Measurements from ENCODE around the gene KIAA0232.
A peak's percentile ranks its signal among the peaks of the same experiment; 100 is the strongest.

KIAA0232 gene

GRCh38 chr4:6877067-6877466, 94.5 kb downstream of the KIAA0232 start:
- H3K36me3 ChIP-seq (ENCODE audit: control insufficient read depth, insufficient read depth, low read length), result peaks cover 38% of the 10 kb centered on the region
- H3K9me3 ChIP-seq (ENCODE audit: control insufficient read depth, low read length), result no peaks in the 10 kb centered on the region
- WGBS, 2 experiments, result 97% methylated on average over 14 of the region's 14 CpGs
- no peak overlapping the region for H3K27ac ChIP-seq (ENCODE audit: insufficient read depth, low read depth, low read length, poor library complexity, severe bottlenecking)
- no peak overlapping the region for H3K4me3 ChIP-seq (ENCODE audit: insufficient read depth, low read depth, low read length)
- no peaks in the 10 kb centered on the region for H3K27me3 ChIP-seq (ENCODE audit: control insufficient read depth, insufficient read depth, low read length, poor library complexity, severe bottlenecking)
- no peaks in the 10 kb centered on the region for H3K4me1 ChIP-seq (ENCODE audit: control insufficient read depth, insufficient read depth, low read length)

DNA sequence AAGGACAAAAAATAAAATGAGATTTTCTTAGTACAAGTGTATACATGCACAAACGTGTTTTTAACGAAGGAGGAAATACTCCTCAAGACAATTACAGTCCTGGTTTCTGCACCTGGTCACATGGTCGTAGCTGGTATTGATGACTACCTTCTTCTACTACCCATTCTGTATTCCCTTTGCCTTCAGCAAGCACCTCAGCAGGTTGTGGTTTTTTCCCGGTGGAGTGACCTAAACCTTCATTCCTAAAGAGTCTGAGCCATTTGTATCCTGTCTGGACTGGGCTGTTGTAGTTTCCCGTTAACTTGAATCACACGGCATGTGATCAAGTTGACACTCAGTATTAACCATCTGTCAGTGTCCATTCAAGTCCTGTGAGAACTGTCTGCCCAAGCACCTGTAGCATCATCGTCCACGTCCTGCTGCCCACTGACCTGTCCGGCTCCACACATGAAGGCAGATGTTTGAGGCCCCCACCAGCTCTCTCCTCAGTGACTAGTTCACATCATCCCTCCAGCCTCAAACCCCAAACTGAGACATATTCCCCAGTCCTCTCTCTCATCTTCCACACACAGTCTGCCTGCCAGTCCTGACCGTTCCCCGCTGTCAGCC, 96.0 kb downstream of the KIAA0232 start:
- 77% methylated on average over 11 of the region's 11 CpGs for WGBS, 2 experiments
- Histone ChIP-seq H3K27me3 (ENCODE audit: control insufficient read depth, insufficient read depth, low read length, poor library complexity, severe bottlenecking) (no peaks in the 10 kb centered on the region), H3K9me3 (ENCODE audit: control insufficient read depth, low read length) (no peaks in the 10 kb centered on the region), H3K36me3 (ENCODE audit: control insufficient read depth, insufficient read depth, low read length) (peaks cover 46% of the 10 kb centered on the region), H3K27ac (ENCODE audit: insufficient read depth, low read depth, low read length, poor library complexity, severe bottlenecking) (no peak overlapping the region), H3K4me3 (ENCODE audit: insufficient read depth, low read depth, low read length) (no peak overlapping the region), H3K4me1 (ENCODE audit: control insufficient read depth, insufficient read depth, low read length) (no peaks in the 10 kb centered on the region)

GRCh38 chr4:6880691-6881090, 98.2 kb downstream of the KIAA0232 start:
- Histone ChIP-seq H3K27me3 (ENCODE audit: control insufficient read depth, insufficient read depth, low read length, poor library complexity, severe bottlenecking) (no peaks in the 10 kb centered on the region), H3K36me3 (ENCODE audit: control insufficient read depth, insufficient read depth, low read length) (peaks cover 37% of the 10 kb centered on the region), H3K27ac (ENCODE audit: insufficient read depth, low read depth, low read length, poor library complexity, severe bottlenecking) (no peak overlapping the region), H3K9me3 (ENCODE audit: control insufficient read depth, low read length) (no peaks in the 10 kb centered on the region), H3K4me1 (ENCODE audit: control insufficient read depth, insufficient read depth, low read length) (no peaks in the 10 kb centered on the region), H3K4me3 (ENCODE audit: insufficient read depth, low read depth, low read length) (no peak overlapping the region)
- WGBS, 2 experiments, result 97% methylated on average over 6 to 7 of the region's 7 CpGs

GRCh38 chr4:6881908-6882307, 99.4 kb downstream of the KIAA0232 start:
- Histone ChIP-seq H3K4me3 (ENCODE audit: insufficient read depth, low read depth, low read length) (no peak overlapping the region), H3K27me3 (ENCODE audit: control insufficient read depth, insufficient read depth, low read length, poor library complexity, severe bottlenecking) (no peaks in the 10 kb centered on the region), H3K4me1 (ENCODE audit: control insufficient read depth, insufficient read depth, low read length) (no peaks in the 10 kb centered on the region), H3K36me3 (ENCODE audit: control insufficient read depth, insufficient read depth, low read length) (peaks cover 28% of the 10 kb centered on the region), H3K9me3 (ENCODE audit: control insufficient read depth, low read length) (no peaks in the 10 kb centered on the region), H3K27ac (ENCODE audit: insufficient read depth, low read depth, low read length, poor library complexity, severe bottlenecking) (no peak overlapping the region)
- WGBS, 2 experiments, result 93 to 95% methylated on average over 16 of the region's 16 CpGs

- Histone ChIP-seq H3K4me1 (ENCODE audit: control insufficient read depth, insufficient read depth, low read length) (peaks cover 7% of the 10 kb centered on the region), H3K9me3 (ENCODE audit: control insufficient read depth, low read length) (no peaks in the 10 kb centered on the region), H3K27ac (ENCODE audit: insufficient read depth, low read depth, low read length, poor library complexity, severe bottlenecking) (no peak overlapping the region), H3K36me3 (ENCODE audit: control insufficient read depth, insufficient read depth, low read length) (peaks cover 17% of the 10 kb centered on the region), H3K27me3 (ENCODE audit: control insufficient read depth, insufficient read depth, low read length, poor library complexity, severe bottlenecking) (no peaks in the 10 kb centered on the region), H3K4me3 (ENCODE audit: insufficient read depth, low read depth, low read length) (no peak overlapping the region)
- 72 to 74% methylated on average over 3 of the region's 3 CpGs for WGBS, 2 experiments
These were observed 101.9 kb downstream of the KIAA0232 start for GRCh38 chr4:6884341-6884870.

GRCh38 chr4:6885953-6886557, 103.5 kb downstream of the KIAA0232 start:
- no peaks in the 10 kb centered on the region for H3K27me3 ChIP-seq (ENCODE audit: control insufficient read depth, insufficient read depth, low read length, poor library complexity, severe bottlenecking)
- WGBS, 2 experiments, result 80 to 85% methylated on average over 15 of the region's 15 CpGs
- H3K4me1 ChIP-seq (ENCODE audit: control insufficient read depth, insufficient read depth, low read length), result peaks cover 7% of the 10 kb centered on the region
- H3K36me3 ChIP-seq (ENCODE audit: control insufficient read depth, insufficient read depth, low read length), result peaks cover 8% of the 10 kb centered on the region
- no peak overlapping the region for H3K4me3 ChIP-seq (ENCODE audit: insufficient read depth, low read depth, low read length)
- H3K9me3 ChIP-seq (ENCODE audit: control insufficient read depth, low read length), result no peaks in the 10 kb centered on the region
- no peak overlapping the region for H3K27ac ChIP-seq (ENCODE audit: insufficient read depth, low read depth, low read length, poor library complexity, severe bottlenecking)

DNA sequence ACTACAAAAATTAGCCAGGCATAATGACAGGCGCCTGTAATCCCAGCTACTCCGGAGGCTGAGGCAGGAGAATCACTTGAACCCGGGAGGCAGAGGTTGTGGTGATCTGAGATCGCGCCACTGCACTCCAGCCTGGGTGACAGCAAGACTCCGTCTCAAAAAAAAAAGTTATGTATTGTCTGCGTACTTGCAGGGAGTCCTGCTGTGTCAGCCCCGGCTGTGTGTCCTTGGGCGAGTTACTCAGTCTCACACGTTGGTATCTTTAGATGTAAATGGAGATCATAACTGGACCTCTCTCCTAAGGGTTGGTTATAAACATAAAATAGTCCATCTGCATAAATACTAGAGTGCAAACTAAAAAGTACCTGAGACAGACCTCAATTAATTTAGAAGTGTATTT, 104.4 kb downstream of the KIAA0232 start:
- H3K27me3 ChIP-seq (ENCODE audit: control insufficient read depth, insufficient read depth, low read length, poor library complexity, severe bottlenecking), result no peaks in the 10 kb centered on the region
- no peaks in the 10 kb centered on the region for H3K9me3 ChIP-seq (ENCODE audit: control insufficient read depth, low read length)
- no peak overlapping the region for H3K27ac ChIP-seq (ENCODE audit: insufficient read depth, low read depth, low read length, poor library complexity, severe bottlenecking)
- no peak overlapping the region for H3K4me3 ChIP-seq (ENCODE audit: insufficient read depth, low read depth, low read length)
- 86 to 90% methylated on average over 10 of the region's 10 CpGs for WGBS, 2 experiments
- peaks cover 8% of the 10 kb centered on the region for H3K36me3 ChIP-seq (ENCODE audit: control insufficient read depth, insufficient read depth, low read length)
- H3K4me1 ChIP-seq (ENCODE audit: control insufficient read depth, insufficient read depth, low read length), result peaks cover 8% of the 10 kb centered on the region

DNA sequence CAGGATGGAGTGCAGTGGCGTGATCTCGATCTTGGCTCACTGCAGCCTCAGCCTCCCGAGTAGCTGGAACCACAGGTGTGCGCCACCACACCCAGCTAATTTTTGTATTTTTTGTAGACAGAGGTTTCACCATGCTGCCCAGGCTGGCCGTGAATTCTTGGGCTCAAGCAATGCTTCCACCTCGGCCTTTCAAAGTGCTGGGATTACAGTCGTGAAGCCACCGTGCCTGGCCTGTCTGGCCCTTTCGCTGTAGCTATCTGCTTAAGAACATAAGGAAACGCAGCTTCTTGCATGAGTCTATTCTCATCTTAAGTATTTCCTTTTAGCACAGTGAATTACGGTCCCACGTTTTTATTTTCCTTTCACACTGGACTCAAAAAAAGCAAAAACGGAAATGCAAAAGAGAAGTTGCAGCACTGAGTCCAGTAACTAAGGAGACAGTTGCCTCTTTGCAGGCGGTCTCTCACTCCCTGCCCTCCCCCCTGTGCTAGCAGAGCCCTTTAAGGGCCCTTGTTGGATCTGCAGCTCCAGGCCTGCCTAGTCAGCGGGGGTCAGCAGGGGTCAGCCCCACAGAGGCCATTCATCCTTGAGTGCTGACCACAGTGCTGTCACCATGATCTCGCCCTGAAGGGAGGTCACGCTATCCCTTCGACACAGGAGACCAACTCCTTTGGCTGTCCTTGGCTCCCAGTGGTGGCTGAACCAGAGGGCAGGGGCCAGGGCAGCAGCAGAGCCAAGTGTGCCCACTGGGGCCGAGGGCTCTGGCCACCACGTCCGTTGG, 105.3 kb downstream of the KIAA0232 start:
- Histone ChIP-seq H3K27ac (ENCODE audit: insufficient read depth, low read depth, low read length, poor library complexity, severe bottlenecking) (peak overlapping the region; percentile 16), H3K9me3 (ENCODE audit: control insufficient read depth, low read length) (no peaks in the 10 kb centered on the region)
- 87 to 88% methylated on average over 21 of the region's 21 CpGs for WGBS, 2 experiments

GRCh38 chr4:6888506-6889071, 106.1 kb downstream of the KIAA0232 start:
- no peaks in the 10 kb centered on the region for H3K27me3 ChIP-seq (ENCODE audit: control insufficient read depth, insufficient read depth, low read length, poor library complexity, severe bottlenecking)
- peaks cover 13% of the 10 kb centered on the region for H3K4me1 ChIP-seq (ENCODE audit: control insufficient read depth, insufficient read depth, low read length)
- H3K36me3 ChIP-seq (ENCODE audit: control insufficient read depth, insufficient read depth, low read length), result no peaks in the 10 kb centered on the region
- WGBS, 2 experiments, result 80 to 85% methylated on average over 15 of the region's 15 CpGs
- H3K27ac ChIP-seq (ENCODE audit: insufficient read depth, low read depth, low read length, poor library complexity, severe bottlenecking), result no peak overlapping the region
- no peak overlapping the region for H3K4me3 ChIP-seq (ENCODE audit: insufficient read depth, low read depth, low read length)
- H3K9me3 ChIP-seq (ENCODE audit: control insufficient read depth, low read length), result no peaks in the 10 kb centered on the region

More for the DNA sequence above, 105.3 kb downstream of the KIAA0232 start:
- Histone ChIP-seq H3K4me1 (ENCODE audit: control insufficient read depth, insufficient read depth, low read length) (peaks cover 13% of the 10 kb centered on the region), H3K36me3 (ENCODE audit: control insufficient read depth, insufficient read depth, low read length) (peaks cover 2% of the 10 kb centered on the region), H3K4me3 (ENCODE audit: insufficient read depth, low read depth, low read length) (no peak overlapping the region), H3K27me3 (ENCODE audit: control insufficient read depth, insufficient read depth, low read length, poor library complexity, severe bottlenecking) (no peaks in the 10 kb centered on the region)

Data from ectodermal cell (in vitro differentiated cells).